HG02623 (cell line): Measurements from ENCODE around the gene DYRK3.
"Not testable (repeated sequence)": the region's sequence is repeated elsewhere in the genome, so short reads cannot be mapped to it uniquely, and the experiment has no call there.

Experiments used
- ATAC-seq: cut with Tn5 transposase; IDR thresholded peaks from one replicate; pipeline ENCODE4 v1.9.1; 2021; ENCODE audit warnings: moderate library complexity; ENCODE audit not compliant: unreplicated experiment

The DYRK3 gene

GRCh38 chr1:206635080-206635977 lies at the start of gene DYRK3:
TSS of gene DYRK3 (plus strand) at chr1:206635536. CDS start at chr1:206635704, 168 bp downstream.
- ATAC-seq, result peak; percentile 88

- no peak for ATAC-seq
These were observed 48.6 kb upstream of the DYRK3 start for GRCh38 chr1:206586501-206587445.

GRCh38 chr1:206587904-206588303 lies 47.4 kb upstream of the DYRK3 start:
- no peak for ATAC-seq

- no peak for ATAC-seq
These were observed 46.8 kb upstream of the DYRK3 start for GRCh38 chr1:206588492-206588891.

- ATAC-seq, result no peak
These were observed 46.1 kb upstream of the DYRK3 start for GRCh38 chr1:206589206-206589605.

GRCh38 chr1:206590025-206590758 lies 45.1 kb upstream of the DYRK3 start:
- ATAC-seq, result no peak

GRCh38 chr1:206591226-206591625 lies 44.1 kb upstream of the DYRK3 start:
- ATAC-seq, result no peak

GRCh38 chr1:206591696-206592095 lies 43.6 kb upstream of the DYRK3 start:
- ATAC-seq, result no peak

- ATAC-seq, result no peak
These were observed 41.9 kb upstream of the DYRK3 start for GRCh38 chr1:206593351-206593925.

- ATAC-seq, result no peak
These were observed 39.6 kb upstream of the DYRK3 start for GRCh38 chr1:206595581-206596318.

GRCh38 chr1:206596319-206596666 lies 39.0 kb upstream of the DYRK3 start:
- no peak for ATAC-seq

- no peak for ATAC-seq
These were observed 34.8 kb upstream of the DYRK3 start for GRCh38 chr1:206600527-206600926.

- no peak for ATAC-seq
These were observed 30.5 kb upstream of the DYRK3 start for GRCh38 chr1:206604861-206605260.

- no peak for ATAC-seq
These were observed 28.5 kb upstream of the DYRK3 start for GRCh38 chr1:206606867-206607266.

GRCh38 chr1:206608108-206608698 lies 27.1 kb upstream of the DYRK3 start:
- no peak for ATAC-seq

- no peak for ATAC-seq
These were observed 25.9 kb upstream of the DYRK3 start for GRCh38 chr1:206609229-206609991.

GRCh38 chr1:206612129-206612876 lies 23.0 kb upstream of the DYRK3 start, which contains the start of gene EIF2D:
TSS of gene EIF2D (minus strand) at chr1:206612465. CDS start at chr1:206612342, 123 bp downstream.
- ATAC-seq, result peak; percentile 85

GRCh38 chr1:206626396-206626795 lies 8.9 kb upstream of the DYRK3 start:
- not testable (repeated sequence) for ATAC-seq
